OCI-LY3 (cell line): Measurements from ENCODE around the gene CHD6.

Experiments used
- H2AFZ ChIP-seq: fragments of 200-600, 300-600 bp; shearing (Covaris generic); 2 replicates; pipeline ENCODE4 v1.6.0; 2014; ENCODE audit warnings: antibody characterized with exemption, low read depth, low read length
- H3K27ac ChIP-seq: fragments of 200-600, 300-600 bp; sonication (generic); 2 replicates; pipeline ENCODE4 v1.5.1; 2014; ENCODE audit warnings: mild to moderate bottlenecking, low read length, moderate library complexity, mixed read lengths
- H3K27me3 ChIP-seq: fragments of 200-600, 300-600 bp; sonication (generic); 2 replicates; pipeline ENCODE4 v1.6.1; 2014; ENCODE audit warnings: low read depth, low read length, mixed read lengths
- H3K36me3 ChIP-seq: fragments of 200-600, 300-600 bp; sonication (generic); replicated peaks from 2 replicates; pipeline ENCODE3; 2014; ENCODE audit warnings: low read depth, low read length, mixed read lengths
- H3K4me1 ChIP-seq: fragments of 300-600, 200-600 bp; sonication (generic); 2 replicates; pipeline ENCODE4 v1.6.1; 2014; ENCODE audit warnings: low read length, mixed read lengths
- H3K4me2 ChIP-seq: fragments of 200-600, 300-600 bp; sonication (generic); 2 replicates; pipeline ENCODE4 v1.6.1; 2014; ENCODE audit warnings: low read length, mixed read lengths
- H3K4me3 ChIP-seq: fragments of 300-600, 200-600 bp; sonication (generic); 2 replicates; pipeline ENCODE4 v1.5.1; 2014; ENCODE audit warnings: antibody characterized with exemption, mild to moderate bottlenecking, low read length, moderate library complexity
- H3K79me2 ChIP-seq: fragments of 300-600, 200-600 bp; shearing (Covaris generic); 2 replicates; pipeline ENCODE4 v1.6.1; 2014; ENCODE audit warnings: mild to moderate bottlenecking, low read length, mixed read lengths
- H3K9ac ChIP-seq: fragments of 300-600, 200-600 bp; shearing (Covaris generic); 2 replicates; pipeline ENCODE4 v1.6.0; 2014; ENCODE audit warnings: mild to moderate bottlenecking, low read length, moderate library complexity
- H3K9me3 ChIP-seq: fragments of 200-600, 300-600 bp; shearing (Covaris generic); 2 replicates; pipeline ENCODE4 v1.6.1; 2014; ENCODE audit warnings: low read length, mixed read lengths; ENCODE audit not compliant: insufficient read depth
- H4K20me1 ChIP-seq: fragments of 200-600, 300-600 bp; sonication (generic); 2 replicates; pipeline ENCODE4 v1.6.1; 2016; ENCODE audit warnings: low read length, mixed read lengths; ENCODE audit not compliant: insufficient read depth
- CTCF ChIP-seq: fragments of 200-600, 300-600 bp; sonication (generic); IDR thresholded peaks from 2 replicates; pipeline ENCODE4 v1.5.1; 2014; ENCODE audit warnings: antibody characterized with exemption, low read length, low read depth
- EZH2phosphoT487 ChIP-seq: fragments of 200-600 bp; shearing (Covaris generic); IDR thresholded peaks from 2 replicates; pipeline ENCODE4 v1.6.1; 2018; ENCODE audit warnings: antibody characterized with exemption, mixed run types, low read depth

CHD6 gene

GRCh38 chr20:41587956-41588355 is 30.2 kb downstream of the CHD6 start:
- Histone ChIP-seq H4K20me1 (peaks cover 18% of the 10 kb centered on the region), H3K4me3 (no peak overlapping the region), H3K9ac (no peak overlapping the region), H3K36me3 (peaks cover 52% of the 10 kb centered on the region), H3K27ac (no peak overlapping the region), H3K4me1 (peaks cover 5% of the 10 kb centered on the region; the same call in 1 of the 2 replicates), H3K79me2 (peaks cover 62% of the 10 kb centered on the region), H3K27me3 (no peaks in the 10 kb centered on the region), H2AFZ (no peak overlapping the region), H3K4me2 (no peak overlapping the region), H3K9me3 (peaks cover 40% of the 10 kb centered on the region; the same call in 1 of the 2 replicates)
- no peak for TF ChIP-seq EZH2phosphoT487
- TF ChIP-seq CTCF, result no peak

- Histone ChIP-seq H2AFZ (no peak overlapping the region), H3K4me3 (no peak overlapping the region), H4K20me1 (peaks cover 22% of the 10 kb centered on the region), H3K4me2 (no peak overlapping the region), H3K79me2 (peaks cover 65% of the 10 kb centered on the region), H3K27me3 (no peaks in the 10 kb centered on the region), H3K9me3 (peaks cover 40% of the 10 kb centered on the region; the same call in 1 of the 2 replicates), H3K4me1 (peaks cover under 1% of the 10 kb centered on the region; the same call in 1 of the 2 replicates), H3K36me3 (peaks cover 53% of the 10 kb centered on the region), H3K9ac (no peak overlapping the region), H3K27ac (no peak overlapping the region)
- TF ChIP-seq CTCF, result no peak
- no peak for TF ChIP-seq EZH2phosphoT487
Measured at GRCh38 chr20:41587523-41587922, 30.7 kb downstream of the CHD6 start.

- Histone ChIP-seq H3K36me3 (peaks cover 56% of the 10 kb centered on the region), H3K4me2 (no peak overlapping the region), H3K79me2 (peaks cover 65% of the 10 kb centered on the region), H3K27me3 (no peaks in the 10 kb centered on the region), H3K27ac (no peak overlapping the region), H3K4me1 (no peaks in the 10 kb centered on the region), H2AFZ (no peak overlapping the region), H3K4me3 (no peak overlapping the region), H3K9me3 (peaks cover 40% of the 10 kb centered on the region; the same call in 1 of the 2 replicates), H3K9ac (no peak overlapping the region), H4K20me1 (peaks cover 29% of the 10 kb centered on the region)
- no peak for TF ChIP-seq CTCF
- no peak for TF ChIP-seq EZH2phosphoT487
Measured at GRCh38 chr20:41586772-41587171, 31.4 kb downstream of the CHD6 start.

GRCh38 chr20:41580350-41580749 is 37.8 kb downstream of the CHD6 start:
- H3K79me2 ChIP-seq, result peaks cover 82% of the 10 kb centered on the region

More at GRCh38 chr20:41580350-41580749, 37.8 kb downstream of the CHD6 start:
- H3K9ac ChIP-seq, result no peak overlapping the region
- H3K4me2 ChIP-seq, result no peak overlapping the region
- no peaks in the 10 kb centered on the region for H3K4me1 ChIP-seq
- H3K4me3 ChIP-seq, result no peak overlapping the region
- no peaks in the 10 kb centered on the region for H3K27me3 ChIP-seq
- TF ChIP-seq EZH2phosphoT487 (no peak), CTCF (no peak)
- no peak overlapping the region for H2AFZ ChIP-seq
- H4K20me1 ChIP-seq, result peaks cover 49% of the 10 kb centered on the region
- no peak overlapping the region for H3K27ac ChIP-seq
- peaks cover 34% of the 10 kb centered on the region for H3K36me3 ChIP-seq
- peaks cover 17% of the 10 kb centered on the region; the same call in 1 of the 2 replicates for H3K9me3 ChIP-seq
